CD4-positive, alpha-beta T cell treated with Interferon alpha-2 for 1 hour (primary cell): ENCODE data around the gene C19orf85.
A peak's percentile ranks its signal among the peaks of the same experiment; 100 is the strongest.
"Not testable (repeated sequence)": the region's sequence is repeated elsewhere in the genome, so short reads cannot be mapped to it uniquely, and the experiment has no call there.

Experiments
- DNase-seq, 2 donors: peaks; one replicate each; pipeline ENCODE4 v3.0.0-alpha.2; 2020 to 2022

The C19orf85 gene

DNA sequence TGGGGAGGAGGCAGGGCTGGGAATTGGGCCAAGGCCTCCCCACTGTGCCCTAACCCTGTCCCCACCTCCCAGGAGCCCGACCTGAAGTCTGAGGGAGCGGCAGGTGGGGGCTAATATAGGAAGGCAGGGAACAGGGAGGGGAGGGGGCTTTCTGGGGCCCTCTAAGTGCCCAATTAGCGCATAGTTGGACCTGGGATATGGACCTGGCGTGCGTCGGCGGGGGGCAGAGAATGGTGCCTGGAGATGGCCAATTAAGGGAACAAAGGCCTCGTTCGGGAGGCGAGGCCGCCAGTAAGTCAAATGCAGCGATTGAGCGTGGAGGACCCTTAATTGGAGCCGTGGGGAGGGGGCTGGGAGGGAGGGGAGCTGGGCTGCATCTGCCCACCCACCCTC, at the start of gene C19orf85:
TSS of gene C19orf85 (minus strand) at position 90 of the 393 bp plus-strand sequence. CDS start 197 bp downstream, outside the sequence.
- DNase-seq, result no peak

- DNase-seq, result no peak
These were observed 43.6 kb upstream of the C19orf85 start for GRCh38 chr19:55508120-55508519.

DNA sequence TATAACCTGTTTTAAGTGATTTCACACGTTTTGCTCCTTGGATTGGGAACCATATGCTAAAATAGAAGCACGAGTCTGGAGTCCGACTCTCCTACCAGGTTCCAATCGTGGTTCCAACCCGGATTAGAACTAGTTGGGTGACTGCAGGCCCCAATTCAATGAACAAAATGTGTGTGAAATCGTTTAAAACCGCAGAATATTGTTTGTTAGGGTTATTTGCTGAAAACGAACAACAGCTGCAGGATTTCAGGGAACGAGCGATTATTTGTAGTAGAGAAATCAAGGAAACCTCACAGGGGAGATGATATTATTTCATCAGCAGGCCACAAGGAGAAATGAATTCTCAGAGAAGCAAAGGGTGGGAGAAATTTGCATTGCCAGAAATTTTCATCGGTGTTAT, 40.4 kb upstream of the C19orf85 start:
- no peak for DNase-seq

GRCh38 chr19:55504252-55504603, 39.7 kb upstream of the C19orf85 start:
- DNase-seq, result no peak

DNA sequence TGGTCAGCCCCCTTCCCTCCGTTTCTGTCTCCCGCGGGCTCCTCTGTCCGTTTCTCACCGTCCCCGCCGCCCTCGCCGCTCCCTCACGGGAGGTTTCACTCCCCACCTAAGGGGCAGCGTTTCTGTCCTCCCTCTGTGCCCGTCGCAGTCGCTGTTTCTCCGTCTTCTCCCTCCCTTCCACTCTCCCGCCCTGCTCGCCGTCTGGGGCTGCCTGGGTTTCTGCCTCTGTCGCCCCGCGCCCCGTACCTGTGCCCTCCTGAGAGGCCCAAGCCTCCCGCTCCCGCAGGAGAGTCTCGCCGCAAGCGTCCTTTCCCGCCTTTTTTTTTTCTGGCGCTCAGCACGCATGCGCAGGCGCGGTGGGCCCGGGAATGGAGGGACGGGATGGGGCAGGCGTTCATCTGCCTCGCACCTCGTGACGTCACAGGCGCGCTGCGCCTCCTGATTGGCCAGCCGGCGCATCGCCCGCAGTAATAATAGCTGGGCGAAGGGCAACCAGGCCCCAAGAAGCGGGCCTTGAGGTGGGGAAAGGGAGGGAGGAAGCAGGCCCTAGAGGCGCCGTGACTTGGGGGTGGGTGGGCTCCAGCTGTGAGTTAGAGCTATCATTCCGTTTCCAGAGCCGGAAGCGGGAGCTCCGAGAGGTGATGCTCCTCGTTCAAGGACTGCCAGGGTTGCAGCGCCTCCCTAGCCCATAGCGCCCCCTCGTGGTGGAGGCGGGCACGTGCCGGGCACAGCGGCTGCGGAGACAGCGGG, 39.1 kb upstream of the C19orf85 start:
- peak; percentile 92 to 93 for DNase-seq

- DNase-seq, result no peak
These were observed 38.6 kb upstream of the C19orf85 start for GRCh38 chr19:55503157-55503501.

DNA sequence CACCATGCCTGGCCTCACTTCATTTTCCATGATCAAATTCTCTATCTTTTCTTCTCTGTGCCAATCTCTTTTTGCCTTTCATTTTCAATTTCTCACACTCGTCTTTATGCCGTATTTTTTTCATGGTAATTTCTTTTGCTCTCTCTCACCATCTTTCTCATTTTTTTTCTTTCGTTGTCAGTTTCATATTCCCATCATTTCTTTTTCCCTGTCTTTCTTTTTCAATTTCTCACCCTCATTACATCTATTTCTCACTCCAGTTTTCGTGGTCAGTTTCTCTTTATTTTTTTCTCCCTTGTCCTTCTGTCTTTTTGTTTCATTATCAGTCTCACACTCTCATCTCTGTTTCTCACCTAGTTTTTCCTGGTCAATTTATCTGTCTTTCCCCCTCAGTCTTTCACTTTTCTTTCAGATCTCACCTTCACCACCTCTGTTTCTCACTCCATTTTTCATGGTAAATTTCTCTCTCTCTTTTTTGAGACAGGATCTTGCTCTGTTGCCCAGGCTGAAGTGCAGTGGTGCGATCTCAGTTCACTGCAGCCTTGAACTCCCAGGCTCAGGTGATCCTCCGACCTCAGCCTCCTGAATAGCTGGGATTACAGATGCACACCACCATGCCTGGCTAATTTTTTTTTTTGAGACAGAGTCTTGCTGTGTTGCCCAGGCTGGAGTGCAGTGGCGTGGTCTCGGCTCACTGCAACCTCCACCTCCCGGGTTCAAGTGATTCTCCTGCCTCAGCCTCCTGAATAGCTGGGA, 37.8 kb upstream of the C19orf85 start:
- DNase-seq, result no peak

- no peak for DNase-seq
These were observed 35.9 kb upstream of the C19orf85 start for GRCh38 chr19:55500368-55500952.

- no peak for DNase-seq
These were observed 33.8 kb upstream of the C19orf85 start for GRCh38 chr19:55498246-55498840.

- DNase-seq, result no peak
These were observed 33.2 kb upstream of the C19orf85 start for GRCh38 chr19:55497763-55498162.

- not testable (repeated sequence) for DNase-seq
These were observed 32.3 kb upstream of the C19orf85 start for GRCh38 chr19:55496820-55497219.

DNA sequence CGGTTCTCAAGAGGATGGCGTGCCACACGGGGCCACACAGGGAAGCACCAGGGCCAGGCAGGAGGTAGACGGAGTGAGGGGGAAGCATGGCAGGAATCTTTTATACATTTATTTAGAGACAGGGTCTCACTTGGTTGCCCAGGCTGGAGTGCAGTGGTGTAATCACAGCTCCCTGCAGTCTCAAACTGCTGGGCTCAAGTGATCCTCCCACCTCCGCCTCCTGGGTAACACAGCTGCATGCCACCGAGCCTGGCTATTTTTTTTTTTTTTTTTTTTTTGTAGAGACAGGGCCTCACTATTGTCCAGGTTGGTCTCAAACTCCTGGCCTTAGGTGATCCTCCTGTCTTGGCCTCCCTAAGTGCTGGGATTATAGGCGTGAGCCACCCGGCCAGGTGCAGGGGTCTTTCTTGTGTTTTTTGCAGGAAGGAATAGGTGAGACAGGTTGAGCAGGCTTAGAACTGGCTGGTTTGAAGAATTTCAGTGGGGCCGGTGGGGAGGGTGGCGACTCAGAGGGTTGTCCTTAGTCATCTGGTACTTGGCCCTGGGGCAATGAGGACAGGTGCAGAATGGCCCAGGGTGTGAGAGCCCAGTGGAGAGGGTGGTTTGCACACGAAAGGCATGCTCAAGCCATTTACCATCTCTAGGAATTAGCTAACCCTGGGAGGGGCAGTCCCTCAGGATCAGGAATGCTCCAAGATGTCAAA, 31.2 kb upstream of the C19orf85 start:
- DNase-seq, result no peak

DNA sequence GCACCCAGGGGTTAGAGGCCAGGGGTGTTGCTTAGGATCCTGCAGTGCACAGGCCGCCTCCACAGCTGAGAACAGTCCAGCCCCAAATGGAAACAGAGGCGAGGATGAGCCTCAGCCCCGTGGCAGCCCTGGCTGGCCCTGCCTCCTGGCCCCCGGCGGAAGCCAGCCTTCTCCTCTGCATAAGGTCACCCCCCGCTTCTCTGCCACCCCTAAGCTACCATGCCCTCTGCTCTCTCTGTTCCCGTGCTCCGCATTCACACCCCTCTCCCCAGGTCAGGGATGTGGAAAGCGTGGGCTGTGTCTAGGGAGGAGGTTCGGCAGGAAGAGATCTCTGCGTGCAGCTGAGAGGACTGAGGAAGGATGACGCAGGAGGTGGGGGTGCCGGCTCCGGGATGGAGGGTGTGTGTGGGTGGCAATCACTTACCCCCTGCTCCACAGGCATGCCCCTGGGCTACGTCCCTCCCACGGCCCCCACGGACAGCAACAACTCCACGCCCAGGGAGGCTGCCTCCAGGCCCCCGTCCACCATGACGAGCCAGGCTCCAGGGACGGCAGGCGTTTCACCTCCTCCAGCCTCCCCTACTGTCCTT, 29.7 kb upstream of the C19orf85 start:
- DNase-seq, result no peak

DNA sequence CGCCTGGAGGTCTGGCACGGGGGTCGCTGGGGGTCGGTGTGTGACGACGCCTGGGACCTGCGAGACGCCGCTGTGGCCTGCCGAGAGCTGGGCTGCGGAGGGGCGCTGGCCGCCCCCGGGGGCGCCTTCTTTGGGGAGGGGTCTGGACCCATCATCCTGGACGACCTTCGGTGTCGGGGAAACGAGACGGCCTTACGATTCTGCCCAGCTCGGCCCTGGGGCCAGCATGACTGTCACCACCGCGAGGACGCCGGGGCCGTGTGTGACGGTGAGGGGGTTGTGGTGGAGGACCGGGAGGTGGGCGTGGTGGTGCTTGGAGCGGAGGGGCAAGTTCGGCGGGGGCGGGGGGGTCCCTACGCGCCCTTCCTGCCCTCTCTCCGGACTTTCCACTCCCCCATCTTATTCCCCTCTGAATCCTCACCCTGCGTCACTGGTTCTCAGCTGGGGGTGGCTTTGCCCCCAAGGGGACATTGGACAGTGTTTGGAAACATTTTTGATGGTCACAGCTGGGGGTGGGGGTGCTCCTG, 29.2 kb upstream of the C19orf85 start:
- DNase-seq, result no peak

GRCh38 chr19:55493052-55493644, 28.6 kb upstream of the C19orf85 start:
- no peak for DNase-seq

DNA sequence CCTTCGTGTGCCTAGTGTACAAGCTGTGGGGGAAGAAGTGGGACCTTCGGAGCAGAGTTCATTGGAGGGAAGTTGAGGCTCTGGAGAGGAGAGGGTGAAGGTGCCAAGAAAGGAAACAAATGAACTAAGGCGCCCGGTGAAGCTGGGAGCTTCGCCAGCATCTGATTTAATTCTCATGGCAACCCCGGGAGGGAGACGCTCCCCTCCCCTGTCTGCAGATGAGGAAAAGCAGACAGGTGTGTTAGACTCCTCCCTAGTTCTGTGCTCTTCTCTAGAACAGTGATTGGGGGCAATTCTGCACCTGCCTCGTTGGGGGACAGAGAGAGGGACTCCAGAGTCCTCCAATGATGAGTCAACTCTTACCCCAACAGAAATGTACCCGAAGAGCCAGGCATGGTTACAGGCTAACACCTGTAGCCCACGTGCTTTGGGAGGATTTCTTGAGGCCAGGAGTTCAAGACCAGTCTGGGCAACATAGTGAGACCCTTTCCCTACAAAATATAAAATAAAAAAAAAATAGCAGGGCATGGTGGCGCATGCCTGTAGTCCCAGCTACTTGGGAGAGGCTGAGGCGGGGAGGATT, 27.9 kb upstream of the C19orf85 start:
- no peak for DNase-seq

- DNase-seq, result no peak
These were observed 27.2 kb upstream of the C19orf85 start for GRCh38 chr19:55491546-55492360.

- no peak for DNase-seq
These were observed 26.2 kb upstream of the C19orf85 start for GRCh38 chr19:55490478-55491432.

DNA sequence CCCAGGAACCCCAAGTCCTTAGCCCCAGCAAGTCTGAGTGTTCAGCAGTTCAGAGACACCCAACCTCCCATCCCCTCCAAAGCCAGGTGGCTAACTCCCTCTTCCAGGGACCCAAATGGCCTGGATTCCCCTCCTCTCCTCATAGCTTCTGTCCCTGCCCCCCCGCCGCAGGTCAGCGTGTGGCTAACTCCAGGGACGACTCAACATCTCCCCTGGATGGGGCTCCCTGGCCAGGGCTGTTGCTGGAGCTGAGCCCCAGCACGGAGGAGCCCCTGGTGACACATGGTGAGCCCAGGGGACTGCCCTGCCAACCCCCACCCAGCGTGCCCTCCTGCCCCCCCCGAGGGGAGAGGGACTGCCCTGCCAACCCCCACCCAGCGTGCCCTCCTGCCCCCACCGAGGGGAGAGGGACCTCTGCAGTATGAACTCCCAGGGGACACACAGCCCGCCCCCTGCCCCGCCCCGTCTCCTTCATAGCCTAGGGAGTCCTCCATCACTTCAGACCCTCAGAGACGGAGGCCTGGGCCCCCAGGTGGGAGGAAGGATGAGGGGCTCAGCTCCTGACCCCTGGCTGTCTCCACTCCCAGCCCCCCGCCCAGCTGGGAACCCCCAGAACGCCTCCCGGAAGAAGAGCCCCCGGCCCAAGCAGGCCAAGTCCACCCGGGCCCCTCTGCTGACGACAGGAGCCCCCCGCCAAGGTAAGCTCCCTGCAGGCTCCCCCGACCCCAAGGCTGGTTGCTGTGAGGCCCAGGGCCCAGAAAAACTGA, 25.3 kb upstream of the C19orf85 start:
- no peak for DNase-seq
